Loucy (cell line): Measurements from ENCODE around the gene CYP27A1.

Experiments
- H2AFZ ChIP-seq: fragments of 200-600 bp; sonication (generic); 2 replicates; pipeline ENCODE4 v1.6.0; 2016; ENCODE audit warnings: antibody characterized with exemption, mild to moderate bottlenecking, low read length, moderate library complexity
- H3F3A ChIP-seq: fragments of 200-600 bp; 2 replicates; pipeline ENCODE4 v1.6.0; 2016; ENCODE audit warnings: antibody characterized with exemption, low read depth, mild to moderate bottlenecking
- H3K27me3 ChIP-seq: fragments of 200-600 bp; sonication (generic); 2 replicates; pipeline ENCODE4 v1.6.1; 2014; ENCODE audit warnings: low read length, mild to moderate bottlenecking; ENCODE audit not compliant: insufficient read depth, poor library complexity, severe bottlenecking
- H3K36me3 ChIP-seq: fragments of 200-600 bp; sonication (generic); 2 replicates; pipeline ENCODE4 v1.6.1; 2016; ENCODE audit warnings: low read length; ENCODE audit not compliant: insufficient read depth
- H3K4me1 ChIP-seq: fragments of 200-600 bp; sonication (generic); 2 replicates; pipeline ENCODE4 v1.5.1; 2014; ENCODE audit warnings: low read length, mild to moderate bottlenecking; ENCODE audit not compliant: insufficient read depth, poor library complexity, severe bottlenecking
- H3K4me2 ChIP-seq: fragments of 200-600 bp; sonication (generic); 2 replicates; pipeline ENCODE4 v1.6.0; 2014; ENCODE audit warnings: antibody characterized with exemption, low read length, low read depth, mild to moderate bottlenecking; ENCODE audit not compliant: poor library complexity, severe bottlenecking
- H3K4me3 ChIP-seq: fragments of 200-600 bp; sonication (generic); 2 replicates; pipeline ENCODE4 v1.5.1; 2014; ENCODE audit warnings: low read length, mild to moderate bottlenecking, mixed read lengths; ENCODE audit not compliant: poor library complexity, severe bottlenecking
- H3K79me2 ChIP-seq: fragments of 200-600 bp; sonication (generic); 2 replicates; pipeline ENCODE4 v1.6.1; 2014; ENCODE audit warnings: low read length; ENCODE audit not compliant: insufficient read depth
- H3K9ac ChIP-seq: fragments of 200-600 bp; sonication (generic); 2 replicates; pipeline ENCODE4 v1.6.0; 2014; ENCODE audit warnings: mild to moderate bottlenecking, low read depth, low read length, moderate library complexity; ENCODE audit not compliant: poor library complexity, severe bottlenecking
- H3K9me2 ChIP-seq: fragments of 200-600 bp; sonication (generic); replicated peaks from 2 replicates; pipeline ENCODE4 v1.6.1; 2016; ENCODE audit warnings: low read depth, low read length, mixed read lengths
- H3K9me3 ChIP-seq: fragments of 200-600 bp; sonication (generic); 2 replicates; pipeline ENCODE4 v1.6.1; 2014; ENCODE audit warnings: mild to moderate bottlenecking, antibody characterized with exemption, low read length, low read depth; ENCODE audit not compliant: insufficient read depth
- H4K20me1 ChIP-seq: fragments of 200-600 bp; sonication (generic); 2 replicates; pipeline ENCODE4 v1.6.0; 2014; ENCODE audit warnings: antibody characterized with exemption, low read length, mild to moderate bottlenecking; ENCODE audit not compliant: insufficient read depth, poor library complexity, severe bottlenecking
- CTCF ChIP-seq: fragments of 200-600 bp; sonication (generic); conservative IDR thresholded peaks from 2 replicates; pipeline ENCODE4 v1.5.1; 2014; ENCODE audit warnings: mild to moderate bottlenecking, antibody characterized with exemption, low read length
- EZH2phosphoT487 ChIP-seq: fragments of 200-600 bp; IDR thresholded peaks from 2 replicates; pipeline ENCODE4 v1.6.1; 2018; ENCODE audit warnings: antibody characterized with exemption, mild to moderate bottlenecking, moderate library complexity, borderline replicate concordance

Gene CYP27A1

GRCh38 chr2:218799990-218800389 is 18.0 kb downstream of the CYP27A1 start:
- Histone ChIP-seq H3K4me3 (no peak overlapping the region), H3K36me3 (no peaks in the 10 kb centered on the region), H3K79me2 (no peaks in the 10 kb centered on the region), H3K4me1 (no peaks in the 10 kb centered on the region), H3K9me3 (no peaks in the 10 kb centered on the region), H4K20me1 (no peaks in the 10 kb centered on the region), H3K4me2 (no peak overlapping the region), H3F3A (no peaks in the 10 kb centered on the region), H3K27me3 (peaks cover 6% of the 10 kb centered on the region), H3K9me2 (no peaks in the 10 kb centered on the region), H3K9ac (no peak overlapping the region), H2AFZ (no peak overlapping the region)
- TF ChIP-seq EZH2phosphoT487 (no peak), CTCF (no peak)

GRCh38 chr2:218802386-218802994 is 20.5 kb downstream of the CYP27A1 start:
- no peak overlapping the region for H2AFZ ChIP-seq
- no peak overlapping the region for H3K4me2 ChIP-seq
- no peaks in the 10 kb centered on the region for H3K4me1 ChIP-seq
- H4K20me1 ChIP-seq: no peaks in the 10 kb centered on the region
- no peak overlapping the region for H3K9ac ChIP-seq
- H3F3A ChIP-seq: no peaks in the 10 kb centered on the region
- no peak for TF ChIP-seq CTCF
- TF ChIP-seq EZH2phosphoT487: no peak
- H3K79me2 ChIP-seq: no peaks in the 10 kb centered on the region
- no peaks in the 10 kb centered on the region for H3K36me3 ChIP-seq
- no peaks in the 10 kb centered on the region for H3K9me2 ChIP-seq
- H3K9me3 ChIP-seq: no peaks in the 10 kb centered on the region
- H3K27me3 ChIP-seq: peaks cover 9% of the 10 kb centered on the region
- no peak overlapping the region for H3K4me3 ChIP-seq

GRCh38 chr2:218804817-218805216 is 22.9 kb downstream of the CYP27A1 start:
- Histone ChIP-seq H3K27me3 (peaks cover 6% of the 10 kb centered on the region), H3K4me3 (no peak overlapping the region), H3K4me2 (no peak overlapping the region), H3K9me2 (no peaks in the 10 kb centered on the region), H3K4me1 (no peaks in the 10 kb centered on the region), H3K9ac (no peak overlapping the region), H3K79me2 (no peaks in the 10 kb centered on the region), H4K20me1 (no peaks in the 10 kb centered on the region), H3F3A (no peaks in the 10 kb centered on the region), H3K36me3 (no peaks in the 10 kb centered on the region), H2AFZ (no peak overlapping the region), H3K9me3 (no peaks in the 10 kb centered on the region)
- no peak for TF ChIP-seq CTCF
